Pancreas (tissue), 10 donors: ENCODE results near the gene BBS1. TPM values are rescaled to one million over a fixed set of nuclear protein-coding genes. Genes with fewer than 3 reads are reported as not detected.

Experiments
- ATAC-seq, 4 donors: fragments of 200-7000 bp; cut with Tn5 transposase; one replicate each; pipeline versions ENCODE4 v1.8.0 to v1.9.1; 2020; ENCODE audit warnings: mild to moderate bottlenecking in 4 of 4, moderate library complexity in 4 of 4
- DNase-seq, 6 donors: peaks; one replicate each; pipeline ENCODE4 v3.0.0-alpha.2; 2020
- FAIRE-seq: peaks from 2 replicates; lab custom pipeline; 2012; peaks lifted over from hg19 to GRCh38; lab: Jason Lieb, UNC
- H3K27ac ChIP-seq, 4 donors: fragments of 200-600 bp; sonication (generic); 1 replicate in 3 of 4; 2 replicates in 1 of 4; pipeline versions ENCODE4 v1.5.0 to v1.8.0; 2020
- H3K27me3 ChIP-seq, 4 donors: fragments of 200-600 bp; one replicate each; pipeline ENCODE4 v1.8.0; 2021
- H3K36me3 ChIP-seq, 3 donors: fragments of 200-600 bp; sonication (generic) in 1 of 3; one replicate each; pipeline versions ENCODE4 v1.5.0 to v1.8.0; 2020 to 2021
- H3K4me1 ChIP-seq, 3 donors: fragments of 200-600 bp; one replicate each; pipeline ENCODE4 v1.8.0; 2021
- H3K4me3 ChIP-seq, 4 donors: fragments of 200-600 bp; sonication (generic) in 2 of 4; one replicate each; pipeline versions ENCODE4 v1.5.0 to v1.8.0; 2020 to 2021
- H3K9me3 ChIP-seq, 4 donors: fragments of 200-600 bp; one replicate each; pipeline ENCODE4 v1.8.0; 2021
- WGBS, 2 donors: extraction: QIAGEN DNeasy Blood & Tissue Kit; methylation state at CpG; one replicate each; pipeline ENCODE4 v1.1.7; 2013; 5-methylcytosine and 5-hydroxymethylcytosine counted together
- intact Hi-C, 3 donors: fragments of 100-400 bp; cut with DNase I; formaldehyde crosslinking; loops; one replicate each; pipeline versions ENCODE4 v1.11.1 to v1.14.2; 2022
- polyA plus RNA-seq, 2 donors: library from polyadenylated mRNA; stranded (reverse); fragments of 200-250 nt; gene quantifications; one replicate each; pipeline ENCODE4 v1.2.3, GENCODE V29; 2013
- total RNA-seq, 6 donors: library from RNA; stranded (reverse); fragmentation: NEBNext Ultra II Directional in 4 of 6; extraction: Animal tissue kit (Norgen Biotek cat#: 25700) in 4 of 6; gene quantifications; one replicate each; pipeline versions ENCODE4 v1.2.1 to v1.2.4, GENCODE V29; 2021 to 2023
- TF ChIP-seq, protein P1 (sequence below), 4 donors: fragments of 200-600 bp; sonication (generic) in 3 of 4; IDR thresholded peaks; one replicate each; pipeline versions ENCODE4 v1.5.0 to v1.8.0; 2021; ENCODE audit warnings: antibody characterized with exemption in 4 of 4
- donor health status: healthy with polysubstance abuse.
- donor health status: DM: no; HTN: no; CAD: no; lungs with moderate emphysema.
- donor health status: DM: no; HTN: no; CAD: no.
- donor health status: control.
- donor health status: control.
- donor health status: Bipolar disorder and iron deficiency.
- donor health status: DM: yes; HTN: yes; CAD: no.
- donor health status: DM: no; HTN: no; CAD: no.
- donor health status: DM: no; HTN: no; CAD: no.
- donor health status: DM: yes; HTN: yes; CAD: no.

Gene BBS1
- total and polyA plus RNA-seq, 8 donors: 19.1 to 31.9 (median 22.1) TPM

DNA sequence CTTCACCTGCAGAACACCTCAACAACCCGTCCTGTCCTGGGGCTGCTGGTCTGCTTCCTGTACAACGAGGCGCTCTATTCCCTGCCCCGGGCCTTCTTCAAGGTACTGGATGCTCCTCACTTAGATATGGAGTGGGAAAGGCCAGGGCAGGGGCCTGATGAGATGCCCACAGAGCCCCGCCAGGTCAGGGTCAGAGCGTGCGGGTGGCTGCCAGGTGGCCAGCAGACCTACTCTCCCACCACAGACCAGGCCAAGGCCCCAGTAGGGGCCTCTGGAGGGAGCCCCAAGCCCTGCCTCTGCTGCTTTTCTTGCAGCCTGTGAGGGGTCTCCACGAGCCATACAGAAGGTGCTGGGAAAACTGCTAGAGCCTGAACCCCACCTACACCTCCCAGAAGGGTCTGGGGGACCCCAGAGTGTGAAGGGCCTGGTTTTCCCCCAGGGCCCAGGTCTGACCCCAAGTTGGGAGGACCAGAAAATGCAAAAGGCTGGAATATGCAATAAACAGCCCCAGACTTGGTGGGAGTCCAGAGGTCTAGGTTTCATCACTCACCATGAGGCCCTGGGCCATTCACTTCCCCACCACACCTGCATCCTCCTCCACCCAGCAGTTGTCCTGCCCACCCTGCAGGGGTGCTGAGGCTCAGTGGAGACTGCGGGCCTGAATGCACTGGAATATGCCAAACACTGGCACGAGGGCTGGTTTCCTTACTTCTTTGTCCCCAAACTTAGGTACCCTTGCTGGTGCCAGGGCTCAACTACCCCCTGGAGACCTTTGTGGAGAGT, 20.7 kb downstream of the BBS1 start:
- Histone ChIP-seq H3K36me3 (peaks cover 0 to 3% (median 0%) of the 10 kb centered on the region in 3 donors), H3K9me3 (no peaks in the 10 kb centered on the region), H3K4me1 (no peaks in the 10 kb centered on the region), H3K27me3 (no peaks in the 10 kb centered on the region), H3K27ac (no peak overlapping the region), H3K4me3 (no peak overlapping the region)
- DNase-seq: no peak
- ATAC-seq: no peak
- intact Hi-C loops: no loop called here
- WGBS, 2 donors: 78 to 80% methylated on average over 10 of the region's 10 CpGs
- no peak for FAIRE-seq
- TF ChIP-seq, protein P1, sequence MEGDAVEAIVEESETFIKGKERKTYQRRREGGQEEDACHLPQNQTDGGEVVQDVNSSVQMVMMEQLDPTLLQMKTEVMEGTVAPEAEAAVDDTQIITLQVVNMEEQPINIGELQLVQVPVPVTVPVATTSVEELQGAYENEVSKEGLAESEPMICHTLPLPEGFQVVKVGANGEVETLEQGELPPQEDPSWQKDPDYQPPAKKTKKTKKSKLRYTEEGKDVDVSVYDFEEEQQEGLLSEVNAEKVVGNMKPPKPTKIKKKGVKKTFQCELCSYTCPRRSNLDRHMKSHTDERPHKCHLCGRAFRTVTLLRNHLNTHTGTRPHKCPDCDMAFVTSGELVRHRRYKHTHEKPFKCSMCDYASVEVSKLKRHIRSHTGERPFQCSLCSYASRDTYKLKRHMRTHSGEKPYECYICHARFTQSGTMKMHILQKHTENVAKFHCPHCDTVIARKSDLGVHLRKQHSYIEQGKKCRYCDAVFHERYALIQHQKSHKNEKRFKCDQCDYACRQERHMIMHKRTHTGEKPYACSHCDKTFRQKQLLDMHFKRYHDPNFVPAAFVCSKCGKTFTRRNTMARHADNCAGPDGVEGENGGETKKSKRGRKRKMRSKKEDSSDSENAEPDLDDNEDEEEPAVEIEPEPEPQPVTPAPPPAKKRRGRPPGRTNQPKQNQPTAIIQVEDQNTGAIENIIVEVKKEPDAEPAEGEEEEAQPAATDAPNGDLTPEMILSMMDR (IDR thresholded peaks at IDR 0.05): no peak

- TF ChIP-seq, protein P1 (IDR thresholded peaks at IDR 0.05): no peak
- Histone ChIP-seq H3K4me1 (no peaks in the 10 kb centered on the region), H3K27me3 (no peaks in the 10 kb centered on the region), H3K4me3 (no peak overlapping the region), H3K36me3 (peaks cover 0 to 3% (median 0%) of the 10 kb centered on the region in 3 donors), H3K9me3 (no peaks in the 10 kb centered on the region), H3K27ac (no peak overlapping the region)
- DNase-seq: no peak
- WGBS, 2 donors: 91 to 95% methylated on average over 10 to 11 of the region's 11 CpGs
- intact Hi-C loops: no loop called here
- no peak for ATAC-seq
- no peak for FAIRE-seq
Measured at GRCh38 chr11:66531841-66532240, 21.4 kb downstream of the BBS1 start.

DNA sequence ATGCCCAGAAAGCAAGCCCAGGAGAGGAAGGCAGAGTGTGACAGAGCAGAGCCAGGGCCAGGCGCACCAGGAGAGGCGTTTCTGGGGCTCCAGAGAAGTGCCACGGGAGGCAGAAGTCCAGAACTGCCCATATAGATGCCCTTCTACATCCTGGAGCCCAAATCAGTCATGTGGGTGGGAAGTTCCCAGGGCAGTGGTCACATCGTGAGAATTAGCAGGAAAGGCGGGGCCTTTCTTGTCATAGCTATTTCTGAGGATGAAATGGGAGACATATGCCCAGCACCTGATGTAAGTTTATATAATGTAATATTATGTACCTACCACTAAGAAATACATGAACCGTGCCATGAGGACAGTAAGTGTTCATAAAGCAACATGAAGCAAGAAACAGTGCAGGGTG, 22.3 kb downstream of the BBS1 start:
- intact Hi-C loops: no loop called here
- TF ChIP-seq, protein P1 (IDR thresholded peaks at IDR 0.05): no peak
- no peaks in the 10 kb centered on the region for H3K27me3 ChIP-seq
- no peak overlapping the region for H3K4me3 ChIP-seq
- 72 to 84% methylated on average over 6 of the region's 6 CpGs for WGBS, 2 donors
- no peaks in the 10 kb centered on the region for H3K9me3 ChIP-seq
- peaks cover 0 to 3% (median 0%) of the 10 kb centered on the region in 3 donors for H3K36me3 ChIP-seq
- no peak for ATAC-seq
- DNase-seq: no peak
- no peak overlapping the region for H3K27ac ChIP-seq
- FAIRE-seq: no peak
- H3K4me1 ChIP-seq: no peaks in the 10 kb centered on the region

- Histone ChIP-seq H3K27ac (no peak overlapping the region), H3K27me3 (no peaks in the 10 kb centered on the region), H3K36me3 (peaks cover 0 to 8% (median 0%) of the 10 kb centered on the region in 3 donors), H3K4me1 (peaks cover 0 to 5% (median 0%) of the 10 kb centered on the region in 3 donors), H3K4me3 (no peak overlapping the region), H3K9me3 (no peaks in the 10 kb centered on the region)
- FAIRE-seq: no peak
- TF ChIP-seq, protein P1 (IDR thresholded peaks at IDR 0.05): no peak
- peak in 1 of 4 donors; percentile 11 for ATAC-seq
- DNase-seq: peak in 1 of 6 donors; percentile 65
- intact Hi-C loops: no loop called here
- 84 to 87% methylated on average over 16 of the region's 16 CpGs for WGBS, 2 donors
Measured at GRCh38 chr11:66539170-66539869, 28.9 kb downstream of the BBS1 start.
